Activated CD4-positive, alpha-beta T cell treated with anti-CD3 and anti-CD28 coated beads, Interleukin-2, Interleukin-4, amounts not matched to agents 100 ng/mL and 50 ng/mL, durations not matched to agents 16 hours and 8 hours (primary cell): ENCODE data around the gene PPY.
"Not testable (repeated sequence)": the region's sequence is repeated elsewhere in the genome, so short reads cannot be mapped to it uniquely, and the experiment has no call there.

Source experiments
- DNase-seq: peaks from one replicate; pipeline ENCODE4 v3.0.0-alpha.2; 2020; ENCODE audit warnings: low spot score

PPY gene

DNA sequence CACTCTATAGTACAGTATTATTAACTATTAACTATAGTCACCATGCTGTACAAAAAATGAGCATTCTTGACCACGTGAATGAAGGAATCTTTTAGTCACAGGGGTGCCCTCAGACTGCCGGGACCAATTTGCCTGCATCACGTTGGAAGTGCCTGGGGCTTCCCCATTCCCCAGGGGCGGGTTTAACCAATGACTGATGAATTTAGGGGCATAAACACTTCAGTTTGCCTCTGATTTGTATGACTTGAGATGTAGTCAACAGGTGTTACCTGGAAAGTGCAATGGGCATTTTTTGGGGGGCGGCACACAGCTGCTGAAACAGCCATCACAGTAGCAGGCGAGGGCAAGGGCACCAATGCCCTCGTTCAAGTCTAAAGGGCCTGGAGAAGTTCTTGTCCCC lies 20.2 kb upstream of the PPY start:
- no peak for DNase-seq

DNA sequence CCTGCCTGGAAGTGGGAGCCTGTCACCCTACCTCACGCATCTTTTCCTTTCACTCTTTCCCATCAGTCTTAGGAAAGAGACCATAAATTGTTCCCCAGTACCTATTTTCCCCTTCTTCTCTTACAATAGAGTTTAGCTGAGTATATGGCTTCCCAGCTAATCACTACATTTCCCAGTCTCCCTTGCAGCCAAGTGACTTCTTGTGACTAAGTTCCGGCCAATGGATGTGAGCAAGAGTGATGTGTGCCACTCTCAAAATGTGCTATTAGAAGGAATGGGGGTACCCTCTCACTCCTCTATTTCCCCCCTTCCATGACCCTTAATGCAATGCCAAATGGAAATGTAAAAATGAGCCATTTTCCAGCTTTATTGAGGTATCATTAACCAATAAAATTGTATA lies 19.7 kb upstream of the PPY start:
- no peak for DNase-seq

DNA sequence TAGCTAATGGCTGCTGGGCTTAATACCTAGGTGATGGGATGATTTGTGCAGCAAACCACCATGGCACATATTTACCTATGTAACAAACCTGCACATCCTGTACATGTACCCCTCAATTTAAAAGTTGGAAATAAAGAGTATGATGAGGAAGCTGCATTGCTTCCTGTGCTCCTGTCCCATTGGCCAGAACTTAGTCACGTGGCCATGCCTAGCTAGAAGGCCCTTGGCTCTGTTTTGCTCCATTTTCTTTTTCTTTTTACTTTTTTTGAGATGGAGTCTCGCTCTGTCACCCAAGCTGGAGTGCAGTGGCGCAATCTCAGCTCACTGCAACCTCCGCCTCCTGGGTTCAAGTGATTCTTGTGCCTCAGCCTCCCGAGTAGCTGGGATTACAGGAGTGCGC lies 19.0 kb upstream of the PPY start:
- not testable (repeated sequence) for DNase-seq

DNA sequence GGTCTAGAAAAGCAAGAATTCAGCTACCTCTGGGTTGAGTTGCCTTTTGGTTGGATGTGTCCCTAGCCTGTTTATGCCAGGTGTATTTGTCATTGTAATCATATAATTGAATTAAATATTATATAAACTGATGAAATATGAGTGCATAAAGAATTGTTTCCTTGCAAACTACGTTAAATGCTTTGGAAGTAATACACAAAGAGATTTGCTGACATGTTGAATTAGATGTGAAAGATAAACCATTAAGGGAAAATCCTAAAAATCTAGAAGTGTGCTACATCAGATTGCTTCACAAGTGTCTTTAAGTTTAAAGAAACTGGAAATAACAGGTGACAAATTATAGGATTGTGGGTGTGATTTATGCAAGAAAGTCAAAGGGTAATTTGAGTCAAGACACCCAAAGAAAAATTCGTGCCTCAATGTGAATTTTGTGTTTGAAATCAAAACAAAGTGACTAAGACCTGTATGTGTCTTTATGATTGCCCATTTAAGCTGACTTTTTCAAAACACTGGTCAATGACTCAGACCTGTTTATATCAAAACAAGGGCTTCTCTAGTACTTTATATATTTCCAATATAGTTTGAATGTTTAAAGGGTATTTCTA lies 16.6 kb upstream of the PPY start:
- peak; percentile 18 for DNase-seq

DNA sequence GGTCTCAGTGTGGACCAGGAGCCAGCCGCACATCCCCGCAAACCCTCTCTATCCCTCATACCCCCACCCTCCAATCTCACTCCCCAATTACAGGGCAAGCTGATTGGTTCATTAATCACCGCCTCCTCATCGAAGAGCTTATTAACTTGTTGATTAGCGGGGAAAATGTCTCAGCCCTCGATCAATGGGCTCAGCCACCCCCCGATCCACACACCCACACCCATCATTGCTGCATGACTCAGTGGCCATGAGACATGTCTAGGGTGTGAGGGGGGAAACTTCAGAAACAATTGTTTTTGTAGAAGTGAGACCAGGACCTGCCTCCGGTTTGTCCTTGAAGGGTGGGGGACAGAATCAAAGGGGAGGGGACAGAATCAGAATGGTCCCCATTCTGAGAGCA lies 13.9 kb upstream of the PPY start:
- DNase-seq: no peak

DNA sequence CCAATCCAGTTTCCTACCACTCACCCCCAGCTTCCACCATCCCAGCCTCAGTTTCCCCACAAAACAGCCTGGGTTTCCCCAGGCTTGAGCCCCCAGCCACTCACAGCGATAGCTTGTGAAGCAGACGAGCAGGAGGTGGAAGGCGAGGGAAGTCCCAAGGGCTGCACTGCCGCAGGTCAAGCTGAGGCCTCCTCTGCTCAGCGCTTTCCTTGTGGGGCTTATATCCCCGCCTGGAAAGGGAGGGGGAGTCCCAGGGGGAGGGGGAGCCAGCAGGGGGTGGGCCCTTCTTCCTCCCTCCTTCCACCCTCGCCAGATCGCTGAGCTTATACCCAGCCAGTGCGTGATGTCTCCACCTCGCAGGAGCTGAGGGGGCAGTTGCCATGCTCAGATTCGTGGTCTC lies 11.5 kb upstream of the PPY start, which contains the start of gene PYY:
Gene PYY, minus strand, starts transcription at position 195 of the 400 bp plus-strand sequence. CDS start 457 bp downstream, outside the sequence.
- no peak for DNase-seq

DNA sequence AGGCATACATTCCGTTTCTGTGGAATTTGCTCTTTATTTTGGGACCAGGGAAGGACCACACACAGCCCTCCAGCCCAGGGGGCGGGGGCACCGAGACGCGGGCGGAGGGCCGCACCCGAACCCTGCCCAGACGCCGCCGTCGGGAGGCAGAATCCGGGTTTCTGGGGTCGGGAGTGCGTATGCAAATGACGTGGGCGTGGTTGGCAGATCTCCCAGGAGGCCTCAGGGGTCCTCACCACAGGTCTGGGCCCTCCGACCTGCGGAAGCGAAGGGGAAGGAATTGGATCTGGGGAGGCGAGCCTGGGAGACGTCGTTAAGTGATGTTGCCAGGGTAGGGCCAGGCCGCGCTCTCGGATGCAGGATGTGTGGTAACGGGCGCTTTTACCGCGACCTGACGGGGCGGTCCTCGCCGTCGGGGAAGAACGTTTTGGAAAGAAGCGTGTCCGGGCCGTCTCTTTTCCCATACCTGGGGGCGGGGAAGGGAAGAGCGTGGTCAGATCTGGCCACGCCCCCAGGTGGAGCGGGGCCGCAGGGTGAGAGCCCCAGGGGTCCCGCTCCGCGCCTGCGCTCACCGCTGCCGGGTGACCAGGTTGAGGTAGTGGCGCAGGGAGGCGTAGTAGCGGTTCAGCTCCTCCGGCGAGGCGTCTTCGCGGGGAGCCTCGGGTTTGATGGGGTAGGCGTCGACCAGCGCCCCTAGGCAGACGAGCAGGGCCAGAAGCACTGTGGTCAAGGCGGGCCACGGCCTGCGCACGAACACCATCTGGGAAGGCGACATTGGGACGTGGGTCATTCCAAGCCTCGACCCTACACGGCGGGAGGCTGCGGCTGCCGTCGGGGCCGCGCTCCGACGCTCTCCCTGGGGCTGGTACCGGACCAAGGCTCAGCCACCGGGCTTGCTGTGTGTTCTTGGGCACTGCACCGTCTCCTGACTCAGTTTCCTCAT lies 10.7 kb upstream of the PPY start:
- no peak for DNase-seq

DNA sequence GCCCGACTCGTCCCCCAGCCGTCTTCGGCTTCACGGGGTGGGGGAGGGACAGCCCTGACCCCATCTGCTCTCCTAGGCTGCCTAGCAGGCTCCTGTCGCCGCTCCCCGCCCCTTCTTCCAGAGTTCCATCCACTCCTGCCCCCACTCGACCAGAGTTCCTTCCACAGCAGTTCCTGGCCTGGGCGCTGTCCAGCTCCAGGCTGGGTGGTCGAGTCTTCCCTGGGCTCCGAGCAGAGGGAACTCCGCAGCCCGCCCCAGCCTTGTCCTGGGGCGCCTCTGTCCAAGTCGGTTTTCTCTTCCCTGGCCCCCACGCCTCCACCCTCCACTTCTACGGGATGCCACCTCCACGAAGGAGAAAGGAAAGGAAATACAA lies 10.1 kb upstream of the PPY start:
- DNase-seq: no peak

DNA sequence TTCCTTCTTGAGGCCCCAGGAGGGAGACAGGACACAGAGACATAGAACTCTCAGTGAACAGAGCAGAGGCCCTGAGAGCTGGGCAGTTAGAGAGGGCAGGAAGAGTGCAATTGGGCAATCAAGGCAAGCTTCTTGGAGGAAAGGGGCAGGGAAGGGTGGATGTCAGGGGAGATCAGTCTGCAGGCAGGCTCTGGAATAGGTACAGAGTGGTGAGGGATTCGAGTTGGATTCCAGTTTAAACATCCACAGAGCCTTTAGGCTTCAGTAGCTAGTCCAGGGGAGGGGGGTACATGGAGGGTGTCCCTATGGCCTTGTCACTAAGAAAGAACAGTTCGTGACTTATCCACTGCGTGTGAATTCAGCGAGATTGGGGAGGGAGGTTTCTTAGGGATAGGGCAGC lies 9.5 kb upstream of the PPY start:
- DNase-seq: no peak

DNA sequence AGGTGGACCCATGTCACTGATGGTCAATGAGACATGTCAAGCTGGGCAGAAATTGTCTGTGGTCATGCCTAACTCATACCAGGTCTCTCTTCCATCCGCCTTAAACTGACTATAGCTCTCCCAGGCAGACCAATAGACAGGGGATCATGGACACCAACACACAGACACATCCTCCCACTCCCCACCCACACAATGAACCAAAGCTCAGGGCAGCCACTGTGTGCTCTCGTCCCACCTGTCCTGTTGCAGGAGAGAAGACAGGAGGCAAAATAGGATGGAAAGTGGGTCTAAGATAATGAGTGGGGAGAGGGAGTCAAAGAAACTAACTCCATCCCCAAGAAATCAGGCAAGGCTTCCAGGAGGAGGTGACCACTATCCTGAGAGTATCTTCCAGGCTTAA lies 8.3 kb upstream of the PPY start:
- DNase-seq: no peak

DNA sequence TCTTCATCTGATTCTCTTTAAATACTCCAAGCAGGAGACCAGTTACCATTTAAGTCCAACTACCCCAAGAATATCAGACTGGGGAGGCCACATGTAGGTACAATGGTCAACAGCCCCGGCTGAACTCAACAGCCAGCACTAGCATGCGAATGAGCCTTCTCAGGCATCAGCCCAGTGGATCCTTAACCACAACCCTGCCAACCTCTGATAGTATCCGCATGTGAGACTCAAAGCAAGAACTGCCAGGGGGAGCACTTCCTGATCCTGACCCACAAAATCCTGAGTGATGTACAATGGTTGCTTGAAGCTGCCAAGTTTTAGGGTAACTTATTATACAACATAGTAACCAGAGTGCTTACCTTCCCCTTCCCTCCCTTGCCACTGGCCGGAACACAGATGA lies 7.5 kb upstream of the PPY start:
- no peak for DNase-seq

DNA sequence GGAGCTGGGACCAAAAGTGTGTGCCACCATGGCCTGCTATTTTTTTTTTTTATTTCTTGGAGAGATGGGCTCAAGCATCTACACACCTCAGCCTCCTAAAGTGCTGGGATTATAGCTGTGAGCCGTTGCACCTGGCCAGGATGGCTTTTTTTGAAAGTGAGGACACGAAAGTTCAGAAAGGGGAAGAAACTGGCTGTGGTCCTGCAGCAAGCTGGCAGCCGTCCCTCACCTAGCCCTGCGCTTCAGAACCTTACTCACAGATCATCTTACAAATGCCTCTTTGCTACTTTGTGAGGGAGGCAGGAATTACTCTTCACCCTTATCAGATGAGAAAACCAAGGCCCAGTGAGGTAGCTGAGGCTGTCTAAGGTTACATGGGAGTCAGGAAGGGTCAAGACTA lies 4.5 kb upstream of the PPY start:
- DNase-seq: no peak

DNA sequence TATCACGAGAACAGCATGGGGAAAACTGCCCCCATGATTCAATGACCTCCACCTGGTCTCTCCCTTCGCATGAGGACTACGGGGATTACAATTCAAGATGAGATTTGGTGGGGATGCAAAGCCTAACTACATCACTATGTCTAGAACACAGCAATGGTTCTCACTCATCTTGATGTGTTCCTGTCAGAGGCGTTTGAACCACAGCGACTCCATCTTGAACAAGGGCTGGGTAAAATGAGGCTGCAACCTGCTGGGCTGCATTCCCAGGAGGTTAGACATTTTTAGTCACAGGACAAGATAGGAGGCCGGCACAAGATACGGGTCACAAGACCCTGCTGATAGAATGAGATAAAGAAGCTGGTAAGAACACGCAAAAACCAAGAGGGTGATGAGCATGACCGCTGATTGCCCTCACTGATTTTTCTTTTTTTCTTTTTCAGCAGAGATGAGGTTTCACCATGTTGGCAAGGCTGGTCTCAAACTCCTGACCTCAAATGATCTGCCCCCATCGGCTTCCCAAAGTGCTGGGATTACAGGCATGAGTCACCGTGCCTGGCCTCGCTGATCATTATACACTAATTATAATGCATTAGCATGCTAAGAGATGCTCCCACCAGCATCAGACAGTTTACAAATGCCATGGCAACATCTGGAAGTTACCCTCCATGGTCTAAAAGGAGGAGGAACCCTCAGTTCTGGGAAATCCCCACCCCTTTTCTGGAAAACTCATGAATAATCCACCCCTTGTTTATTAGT lies 3.0 kb upstream of the PPY start:
- DNase-seq: no peak

DNA sequence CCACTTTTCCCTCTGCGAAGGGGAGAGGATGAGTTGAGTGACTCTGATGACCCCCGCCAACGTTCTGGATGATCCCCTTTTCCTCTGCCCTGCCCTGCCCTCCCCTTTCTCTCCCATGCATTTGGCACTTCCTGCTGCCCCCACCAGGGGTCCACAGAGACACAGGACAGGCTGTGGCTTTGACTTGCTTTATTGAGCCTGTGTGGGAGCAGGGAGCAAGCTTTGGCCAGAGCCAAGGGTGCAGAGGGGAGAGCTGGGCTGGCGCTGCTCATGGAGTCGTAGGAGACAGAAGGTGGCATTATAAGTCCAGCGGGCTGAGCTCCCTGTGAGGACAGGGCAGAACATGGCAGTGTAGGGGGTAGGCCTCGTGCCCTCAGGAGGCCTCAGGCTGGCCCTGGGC lies 1.6 kb downstream of the PPY start:
- DNase-seq: no peak

DNA sequence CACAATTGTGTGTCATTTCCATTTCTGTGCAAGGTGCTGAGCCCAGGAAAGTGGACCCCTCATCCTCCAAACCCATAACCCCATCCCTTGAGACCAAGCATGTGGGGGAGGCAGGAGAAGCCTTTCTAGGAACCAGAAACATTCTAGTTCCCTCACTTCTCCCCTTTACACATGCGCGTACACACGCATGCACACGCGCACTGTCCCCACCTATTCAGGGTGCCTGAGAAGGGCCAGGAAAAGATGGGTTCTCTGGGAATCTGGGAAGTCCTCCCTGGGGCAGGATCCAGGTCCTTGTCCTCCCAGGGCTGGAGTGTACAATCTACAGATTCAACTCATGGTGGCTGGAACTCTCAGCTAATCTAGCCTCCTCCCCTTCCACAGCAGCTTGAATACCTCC lies 2.4 kb downstream of the PPY start:
- no peak for DNase-seq

DNA sequence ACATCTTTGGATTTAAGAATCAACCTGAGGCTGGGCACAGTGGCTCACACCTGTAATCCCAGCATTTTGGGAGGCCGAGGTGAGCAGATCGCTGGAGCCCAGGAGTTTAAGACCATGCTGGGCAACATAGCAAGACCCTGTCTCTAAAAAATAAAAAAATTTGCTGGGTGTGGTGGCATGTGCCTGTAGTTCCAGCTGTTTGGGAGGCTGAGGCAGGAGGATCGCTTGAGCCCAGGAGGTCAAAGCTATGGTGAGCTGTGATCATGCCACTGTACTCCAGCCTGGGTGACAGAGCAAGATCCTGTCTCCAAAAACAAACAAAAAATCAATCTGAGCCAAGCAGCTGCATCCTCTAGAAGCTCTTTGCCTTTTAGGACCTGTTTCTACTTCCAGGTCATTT lies 2.8 kb downstream of the PPY start:
- not testable (repeated sequence) for DNase-seq

DNA sequence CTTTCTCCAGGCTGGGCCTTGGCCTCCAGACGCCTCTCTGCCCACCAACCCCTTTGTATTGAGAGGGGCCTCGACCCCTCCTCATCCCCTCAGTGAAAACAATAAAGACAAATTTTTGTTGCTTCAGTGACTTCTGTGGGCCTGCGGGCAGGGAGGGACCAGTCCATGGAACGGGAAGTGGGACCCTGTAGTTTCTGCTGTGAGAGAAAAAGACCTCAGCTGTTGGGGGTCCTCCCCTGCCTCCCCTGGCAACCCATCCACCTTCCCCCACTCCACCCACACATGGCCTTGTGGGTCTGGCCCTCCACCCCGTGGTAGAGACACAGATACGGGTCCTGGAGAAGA lies 3.5 kb downstream of the PPY start:
- no peak for DNase-seq

DNA sequence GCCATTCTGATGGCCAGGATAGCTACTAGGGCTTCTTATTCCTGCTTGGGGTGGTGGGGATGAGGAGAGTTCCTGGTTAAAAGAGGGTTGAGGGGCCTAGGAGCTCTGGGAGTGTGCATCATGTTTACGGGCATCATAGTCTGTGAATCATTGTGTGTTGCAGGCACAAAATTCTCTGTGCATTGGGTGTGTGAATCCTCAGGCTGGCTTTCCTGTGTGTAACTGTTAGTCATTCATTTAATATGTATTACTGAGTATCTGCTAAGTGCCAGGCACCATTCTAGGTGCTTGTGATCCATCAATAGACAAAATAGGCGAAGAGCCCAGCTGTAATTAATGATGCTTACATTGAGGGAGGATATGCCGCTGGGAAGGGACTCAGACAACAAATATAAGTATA lies 5.8 kb downstream of the PPY start:
- no peak for DNase-seq

DNA sequence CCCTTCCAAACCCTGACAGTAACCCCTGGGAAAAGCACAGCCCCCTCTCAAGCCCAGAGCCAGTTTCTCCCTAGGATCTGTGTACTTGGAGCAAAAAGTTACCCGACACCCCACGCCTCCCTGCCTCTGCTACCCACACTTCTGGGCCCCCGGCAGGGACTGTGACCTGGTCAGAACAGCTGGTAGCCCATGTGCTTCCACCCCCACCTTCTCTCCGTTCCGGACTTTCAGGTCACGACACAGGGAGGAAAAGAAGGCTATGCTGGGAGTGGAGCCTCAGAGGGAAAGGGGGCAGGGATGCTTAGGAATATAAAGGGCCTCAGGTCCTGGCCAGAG lies 6.4 kb downstream of the PPY start:
- DNase-seq: no peak

DNA sequence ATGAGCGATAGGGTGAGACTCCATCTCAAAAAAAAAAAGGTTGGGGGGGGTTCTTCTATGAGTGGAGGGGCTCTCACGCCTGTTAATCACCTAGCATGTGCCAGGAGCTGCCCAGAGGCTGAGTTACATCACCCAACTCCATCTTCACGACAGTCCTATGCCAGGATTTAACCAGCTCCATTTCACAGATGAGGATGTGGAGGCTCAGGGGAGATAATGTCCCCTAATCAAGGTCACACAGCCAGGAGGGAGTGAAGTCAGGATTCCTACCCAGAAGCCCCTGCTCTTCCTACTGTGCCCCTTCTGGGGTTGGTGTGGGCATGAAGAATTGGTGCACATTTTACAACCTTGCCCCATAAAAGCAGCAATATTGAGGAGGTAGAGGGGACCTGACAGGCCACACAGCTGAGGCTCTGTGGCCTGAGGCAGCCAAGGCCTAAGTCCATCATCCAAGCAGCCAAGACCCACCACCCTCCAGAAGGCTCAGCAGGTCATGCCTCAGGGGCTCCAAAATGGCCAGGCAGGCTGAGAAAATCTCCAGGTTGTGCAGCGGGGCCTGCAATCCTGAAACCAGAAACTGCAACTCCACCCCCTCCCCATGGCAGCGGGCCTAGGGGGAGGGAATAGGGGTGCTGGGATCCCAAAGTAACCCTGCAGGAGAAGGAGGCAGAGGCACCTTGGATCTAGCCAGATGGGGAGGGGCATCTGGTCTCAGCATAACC lies 6.9 kb downstream of the PPY start:
- no peak for DNase-seq

DNA sequence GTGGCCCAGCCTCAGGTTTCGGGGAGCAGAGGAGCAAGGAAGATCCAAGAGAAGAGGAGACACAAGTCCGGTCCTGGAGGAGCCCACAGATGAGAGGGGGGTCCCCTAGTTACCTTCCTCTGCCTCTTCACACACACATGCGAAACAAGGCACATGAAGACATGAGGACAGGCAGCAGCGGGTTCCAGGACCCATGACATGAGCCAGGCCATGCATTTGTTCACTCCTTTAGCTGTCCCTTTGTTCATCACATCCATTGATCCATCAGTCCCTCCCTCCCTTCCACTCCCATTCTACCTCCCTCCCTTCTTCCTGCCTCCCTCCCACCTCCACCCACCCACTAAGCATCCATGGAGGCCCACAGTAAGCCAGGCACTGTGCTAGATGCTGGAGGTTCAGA lies 9.4 kb downstream of the PPY start:
- no peak for DNase-seq

DNA sequence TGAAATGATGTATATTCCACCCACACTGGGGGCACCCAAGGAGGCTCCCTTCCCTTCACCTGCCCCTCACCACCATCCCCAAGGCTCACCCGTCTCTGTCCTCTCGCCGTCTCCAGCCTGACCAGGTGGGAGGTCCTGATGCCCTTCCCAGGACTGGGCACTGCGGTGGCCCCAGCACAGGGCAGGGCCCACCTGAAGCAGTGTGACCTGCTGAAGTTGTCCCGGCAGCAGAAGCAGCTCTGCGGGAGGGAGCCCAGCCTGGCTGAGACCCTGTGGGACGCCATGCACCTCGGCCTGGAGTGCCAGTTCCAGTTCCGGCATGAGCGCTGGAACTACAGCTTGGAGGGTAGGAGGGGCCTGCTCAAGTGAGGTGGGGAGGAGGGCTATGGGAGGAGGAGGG lies 9.9 kb downstream of the PPY start:
- no peak for DNase-seq
